ENCODE measurements around the gene CACNA2D3.

The CACNA2D3 gene

DNA sequence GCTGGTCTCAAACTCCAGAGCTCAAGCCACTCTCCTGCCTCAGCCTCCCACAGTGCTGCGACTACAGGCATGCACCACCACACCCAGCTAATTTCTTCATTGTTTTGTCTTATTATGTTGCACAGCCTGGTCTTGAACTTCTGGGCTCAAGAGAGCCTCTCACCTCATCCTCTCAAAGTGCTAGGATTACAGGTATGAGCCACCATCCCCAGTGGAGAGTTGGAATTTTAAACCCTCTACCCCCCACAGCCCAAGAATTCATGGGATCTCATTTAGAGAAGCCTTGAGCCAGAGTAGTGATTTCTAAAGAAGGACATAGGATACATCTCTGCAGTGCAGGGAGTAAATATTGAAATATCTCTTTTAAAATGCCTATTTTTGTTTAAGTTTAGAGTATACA lies 221.1 kb downstream of the CACNA2D3 start:
- no peak for DNase-seq

DNA sequence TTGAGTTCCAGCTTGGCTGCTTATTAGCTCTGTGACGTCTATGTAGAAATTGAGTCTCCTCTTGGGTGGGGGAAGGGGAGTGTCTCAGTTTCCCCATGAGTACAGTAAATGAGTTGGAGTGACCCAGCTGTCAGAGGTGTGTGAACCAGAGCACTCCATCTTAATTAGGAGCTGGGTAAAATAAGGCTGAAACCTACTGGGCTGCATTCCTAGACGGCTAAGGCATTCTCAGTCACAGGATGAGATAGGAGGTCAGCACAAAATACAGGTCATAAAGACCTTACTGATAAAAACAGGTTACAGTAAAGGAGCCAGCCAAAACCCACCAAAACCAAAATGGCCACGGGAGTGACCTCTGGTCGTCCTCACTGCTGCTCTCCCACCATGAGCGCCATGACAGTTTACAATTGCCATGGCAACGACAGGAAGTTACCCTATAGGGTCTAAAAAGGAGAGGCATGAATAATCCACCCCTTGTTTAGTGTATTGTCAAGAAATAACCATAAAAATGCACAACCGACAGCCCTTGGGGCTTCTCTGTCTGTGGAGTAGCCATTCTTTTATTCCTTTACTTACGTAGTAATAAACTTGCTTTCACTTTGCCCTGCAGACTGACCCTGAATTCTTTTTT lies 222.4 kb downstream of the CACNA2D3 start:
- no peak for DNase-seq

DNA sequence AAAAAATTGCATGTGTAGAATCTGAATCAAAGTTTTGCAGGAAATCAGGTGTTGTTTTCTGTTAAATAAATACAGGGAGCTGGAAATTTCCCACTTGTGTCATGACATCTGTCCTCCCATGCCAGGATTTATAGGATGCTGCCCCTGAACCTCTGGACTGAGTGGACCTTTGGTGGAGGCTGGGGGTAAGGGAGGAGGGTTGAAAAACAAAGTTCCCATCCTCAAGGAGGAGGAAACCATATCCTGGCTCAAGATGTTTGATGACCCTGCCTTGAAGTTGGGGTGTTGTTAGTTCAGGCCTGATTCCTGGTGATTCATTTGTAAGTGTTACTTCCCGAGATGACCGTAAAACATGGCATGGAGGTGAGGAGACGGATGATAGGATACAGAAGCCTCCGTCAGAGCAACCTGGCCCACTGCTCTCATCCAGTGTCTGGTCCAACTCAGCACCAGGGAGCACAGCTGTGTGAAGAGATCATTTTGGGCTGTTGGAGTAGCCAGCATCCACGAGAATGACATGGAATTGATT lies 223.6 kb downstream of the CACNA2D3 start:
- DNase-seq = no peak

DNA sequence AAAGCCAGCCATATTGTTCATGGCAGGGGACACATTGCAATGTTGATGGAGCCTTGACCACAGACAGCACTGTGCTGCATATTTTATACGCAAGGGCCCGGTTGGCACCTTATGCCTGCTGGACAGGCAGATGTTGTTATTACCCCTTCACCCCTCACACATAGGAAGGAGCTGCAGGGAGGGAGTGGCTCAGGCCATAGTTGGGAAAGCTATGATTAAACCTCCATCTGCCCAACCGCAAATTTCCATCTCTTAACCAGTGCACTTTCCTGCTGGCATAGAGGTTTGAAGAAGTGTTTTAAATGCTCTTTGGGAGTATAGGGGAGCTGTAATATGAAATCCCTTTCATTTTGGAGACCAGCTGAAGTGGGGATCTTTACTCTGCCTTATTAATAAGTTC lies 224.7 kb downstream of the CACNA2D3 start:
- no peak for DNase-seq

DNA sequence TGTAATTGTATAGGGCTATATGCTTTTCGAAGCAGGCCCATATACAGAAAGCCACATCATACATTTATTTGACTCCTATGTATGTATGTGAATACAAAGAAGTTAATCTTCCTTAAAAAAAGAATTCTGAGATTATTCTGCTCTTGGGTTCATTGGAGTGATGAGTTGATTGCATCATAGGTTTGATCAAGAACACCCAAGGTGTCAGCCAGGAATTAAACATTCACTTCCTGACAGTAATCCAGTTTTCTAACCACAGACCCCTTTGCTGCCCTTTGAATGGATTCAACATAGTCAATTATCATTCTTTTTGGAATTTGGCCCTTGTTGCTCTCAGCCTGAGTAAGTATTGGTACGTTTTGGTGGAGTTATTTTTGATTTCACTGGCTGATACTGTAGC lies 225.6 kb downstream of the CACNA2D3 start:
- no peak for DNase-seq

DNA sequence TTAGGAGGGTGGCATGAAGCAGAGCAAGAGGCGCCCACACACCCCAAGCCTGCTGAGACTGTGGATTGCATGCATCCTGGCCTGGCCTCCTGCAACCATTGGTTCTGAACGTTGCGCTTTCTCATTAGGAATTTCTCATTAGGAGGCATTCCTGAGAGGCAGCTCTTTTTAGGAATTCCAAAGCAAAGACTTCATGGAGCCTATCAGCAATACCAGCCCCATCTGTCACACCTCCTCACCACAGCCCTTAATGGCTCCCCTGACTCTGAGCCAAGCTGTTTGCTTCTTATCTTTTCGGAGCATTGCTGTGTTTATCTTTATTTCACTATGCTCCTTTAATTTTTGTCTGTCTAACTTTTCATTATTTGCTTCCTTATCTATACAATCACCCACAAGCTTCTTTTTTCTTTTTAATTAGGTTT lies 226.9 kb downstream of the CACNA2D3 start:
- DNase-seq = no peak

DNA sequence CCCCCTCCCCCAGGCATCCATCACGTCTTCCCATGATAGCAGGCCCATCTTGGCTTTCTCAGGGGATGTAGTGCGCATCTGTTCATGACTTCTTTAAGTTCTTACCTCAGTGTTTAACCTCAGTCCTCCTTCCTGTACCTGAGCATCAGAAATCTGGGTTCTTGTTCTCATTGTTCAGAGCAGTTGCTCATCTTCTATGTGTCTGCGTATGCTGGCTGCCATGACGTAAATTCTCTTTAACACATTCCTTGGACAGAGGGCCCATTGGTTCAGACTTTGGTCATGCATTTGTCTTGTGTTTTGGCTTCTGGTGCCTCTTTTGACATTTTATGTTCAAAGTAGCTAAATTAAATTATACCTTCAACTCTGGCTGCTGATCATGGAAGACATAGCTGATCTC lies 227.3 kb downstream of the CACNA2D3 start:
- DNase-seq = no peak

DNA sequence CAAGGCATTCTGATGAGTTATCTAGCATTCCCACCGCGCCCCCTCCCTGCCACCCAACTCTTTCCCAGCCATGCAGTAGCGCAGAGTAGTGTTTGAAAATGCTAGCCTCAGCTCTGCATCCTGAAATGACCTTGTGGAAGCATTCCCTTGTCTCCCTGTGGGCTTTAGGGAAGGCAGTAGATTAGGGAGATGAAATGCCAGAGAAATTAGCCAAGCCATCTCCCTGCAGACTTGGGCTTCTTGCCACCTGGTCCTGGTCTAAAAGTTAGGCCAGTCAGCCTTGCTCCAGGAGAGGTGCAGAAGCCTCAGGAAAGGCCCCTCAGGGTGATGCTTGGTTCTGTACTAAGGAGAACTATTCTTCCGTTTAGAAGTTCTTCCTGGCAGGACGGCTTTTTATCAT lies 231.2 kb downstream of the CACNA2D3 start:
- no peak for DNase-seq

DNA sequence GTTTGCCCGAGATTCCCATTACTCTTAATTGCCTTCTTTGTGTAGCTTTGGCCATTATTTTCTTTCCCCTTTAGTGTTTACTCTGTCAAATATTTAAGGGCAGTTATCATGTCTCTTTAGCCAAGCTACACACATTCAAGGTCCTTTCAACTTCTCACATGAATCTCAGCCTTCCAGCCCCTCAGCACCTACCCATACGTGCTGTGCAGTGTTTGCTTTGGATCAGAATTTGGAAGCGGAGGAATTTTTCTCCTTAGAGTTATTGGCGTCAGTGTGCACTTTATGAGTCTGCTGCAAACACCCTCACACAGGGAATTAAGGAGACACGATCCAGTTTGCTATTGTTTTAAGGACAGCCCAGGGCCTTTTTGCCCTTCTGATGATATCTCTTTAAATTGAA lies 231.6 kb downstream of the CACNA2D3 start:
- DNase-seq = no peak

DNA sequence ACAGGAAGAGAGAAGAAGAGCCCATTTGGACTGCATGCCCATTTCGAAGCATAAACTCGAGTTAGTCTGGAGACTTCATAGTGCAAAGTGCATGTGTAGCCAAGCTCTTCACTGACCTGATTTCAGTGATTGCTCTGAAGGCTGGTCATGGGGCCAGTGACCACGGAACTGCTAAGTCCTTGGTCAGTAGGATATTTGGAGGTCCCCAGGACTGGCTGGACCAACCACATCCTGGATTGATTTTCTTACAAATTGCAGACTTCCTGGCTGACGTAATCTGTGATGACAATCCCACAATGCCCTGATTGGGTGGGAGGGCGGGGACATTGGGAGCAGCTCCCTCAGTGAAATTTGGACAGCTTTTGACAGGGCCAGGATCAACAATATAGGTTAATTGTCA lies 233.4 kb downstream of the CACNA2D3 start:
- DNase-seq = no peak

DNA sequence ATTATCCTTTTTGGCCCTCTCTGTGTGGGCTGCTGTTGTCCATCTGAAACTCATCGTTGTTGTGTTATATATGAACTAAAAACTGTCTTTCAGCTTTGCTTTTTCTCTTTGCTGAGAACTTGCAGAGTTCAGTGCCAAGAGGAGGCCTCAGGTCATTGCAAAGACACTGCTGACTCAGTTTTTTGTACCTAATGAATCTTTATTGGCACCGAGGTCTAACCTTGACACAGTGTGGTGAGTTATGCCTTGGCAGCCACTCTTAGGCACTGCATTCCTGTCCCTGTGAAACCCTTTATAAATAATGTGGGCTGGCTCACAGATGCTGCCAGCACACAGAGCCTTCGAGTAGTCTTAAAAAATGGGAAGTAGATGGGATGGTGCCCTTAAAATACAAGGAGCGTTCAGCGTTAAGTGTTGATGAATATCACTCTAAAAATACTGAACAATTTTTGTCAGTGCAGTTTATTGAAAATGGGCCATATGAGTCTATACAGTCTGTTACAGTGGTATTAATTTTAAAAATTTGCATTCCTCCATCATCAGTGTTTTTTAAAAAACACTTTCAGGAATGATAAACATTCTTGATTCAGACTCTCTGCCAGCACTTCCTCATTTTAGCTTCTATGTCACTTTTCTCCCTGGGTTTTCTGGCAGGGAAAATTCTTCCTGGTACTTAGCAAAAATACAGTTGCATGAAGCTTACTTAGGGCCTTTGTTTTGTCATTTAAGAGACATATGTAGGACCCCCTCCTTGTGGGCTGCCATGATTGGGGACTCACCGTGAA lies 234.1 kb downstream of the CACNA2D3 start:
- no peak for DNase-seq

DNA sequence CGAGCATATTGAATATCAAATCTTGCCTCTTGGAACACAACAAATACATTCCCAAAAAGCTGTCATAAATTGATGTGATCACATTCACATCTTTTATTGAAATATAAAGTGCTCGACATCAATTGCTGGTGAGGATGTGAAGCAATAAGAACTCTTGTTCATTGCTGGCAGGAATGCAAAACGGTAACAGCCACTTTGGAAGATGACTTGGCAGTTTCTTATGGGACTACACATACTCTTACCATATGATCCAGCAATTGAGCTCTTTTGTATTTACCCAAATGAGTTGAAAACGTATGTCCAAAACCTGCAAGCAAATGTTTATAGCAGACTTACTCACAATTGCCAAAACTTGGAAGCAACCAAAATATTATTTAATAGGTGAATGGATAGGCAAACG lies 234.9 kb downstream of the CACNA2D3 start:
- no peak for DNase-seq

DNA sequence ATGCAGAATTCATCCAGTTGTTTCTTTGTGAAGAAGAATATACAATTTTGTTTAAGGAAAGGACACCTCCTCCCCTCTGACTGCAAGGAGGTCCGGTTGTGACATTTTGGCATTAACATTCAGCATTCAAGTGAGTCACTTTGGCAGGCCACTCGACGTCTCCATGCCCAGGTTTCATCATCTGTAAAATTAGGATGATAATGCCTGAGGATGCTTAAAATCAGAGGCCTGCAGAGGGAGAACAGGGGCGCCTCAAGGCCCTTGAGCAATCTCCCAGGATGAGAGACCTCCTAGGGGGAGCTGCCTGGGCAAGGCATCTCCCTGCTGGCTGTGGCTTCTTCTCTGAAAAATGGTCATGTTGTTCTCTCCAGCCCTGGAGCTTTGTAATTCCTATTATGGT lies 236.0 kb downstream of the CACNA2D3 start:
- DNase-seq = no peak

DNA sequence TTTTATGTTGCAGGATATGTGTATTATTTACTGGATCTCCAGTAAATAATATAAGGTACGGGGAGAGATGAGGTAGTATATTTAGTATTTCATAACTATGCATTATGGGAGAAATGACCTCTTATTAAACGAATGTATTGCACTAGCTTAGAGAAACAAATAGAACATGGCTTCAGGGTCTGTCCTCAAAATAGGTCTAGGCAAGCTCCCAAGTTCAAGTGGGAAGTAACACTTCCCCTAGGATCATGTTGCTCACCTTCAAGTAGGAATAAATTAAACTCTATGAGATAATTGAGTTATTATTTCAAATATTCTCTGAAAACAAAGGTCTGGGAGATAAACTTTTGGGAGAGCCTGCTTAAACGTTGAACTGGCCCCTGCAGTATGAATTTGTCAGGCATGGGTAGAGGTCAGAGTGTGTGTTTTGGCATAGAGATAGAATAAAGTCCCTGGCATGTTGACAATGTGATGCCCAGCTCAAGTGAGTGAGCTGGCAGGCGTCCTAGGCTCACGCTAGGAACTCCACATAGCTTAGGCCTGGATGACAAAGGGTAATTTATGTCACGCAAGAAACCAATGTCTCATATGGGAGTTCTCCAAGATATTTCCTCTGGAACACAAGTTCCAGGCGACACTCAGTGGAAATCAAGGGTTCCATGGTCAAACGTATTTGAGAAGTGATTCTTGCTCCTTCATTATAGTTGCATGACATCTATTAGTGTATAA lies 236.8 kb downstream of the CACNA2D3 start:
- no peak for DNase-seq

DNA sequence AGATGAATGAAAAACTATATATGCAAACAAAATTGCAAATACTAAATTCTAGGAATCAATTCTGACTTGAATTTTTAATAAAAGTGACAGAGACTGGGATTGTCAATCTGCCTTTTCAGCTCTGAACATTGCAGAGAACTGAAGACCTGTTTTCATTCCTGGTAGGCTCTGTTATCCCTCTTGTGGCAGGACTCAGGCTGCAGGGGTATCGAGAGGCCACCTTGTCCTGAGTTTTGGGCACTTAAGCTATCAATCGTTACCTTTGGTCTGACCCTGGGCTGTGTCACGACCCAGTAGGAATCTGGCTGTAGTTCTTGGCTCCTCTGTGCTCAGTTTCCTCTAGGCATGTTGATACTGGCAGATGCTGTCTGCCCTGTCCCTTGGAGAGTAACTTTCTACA lies 238.0 kb downstream of the CACNA2D3 start:
- no peak for DNase-seq

DNA sequence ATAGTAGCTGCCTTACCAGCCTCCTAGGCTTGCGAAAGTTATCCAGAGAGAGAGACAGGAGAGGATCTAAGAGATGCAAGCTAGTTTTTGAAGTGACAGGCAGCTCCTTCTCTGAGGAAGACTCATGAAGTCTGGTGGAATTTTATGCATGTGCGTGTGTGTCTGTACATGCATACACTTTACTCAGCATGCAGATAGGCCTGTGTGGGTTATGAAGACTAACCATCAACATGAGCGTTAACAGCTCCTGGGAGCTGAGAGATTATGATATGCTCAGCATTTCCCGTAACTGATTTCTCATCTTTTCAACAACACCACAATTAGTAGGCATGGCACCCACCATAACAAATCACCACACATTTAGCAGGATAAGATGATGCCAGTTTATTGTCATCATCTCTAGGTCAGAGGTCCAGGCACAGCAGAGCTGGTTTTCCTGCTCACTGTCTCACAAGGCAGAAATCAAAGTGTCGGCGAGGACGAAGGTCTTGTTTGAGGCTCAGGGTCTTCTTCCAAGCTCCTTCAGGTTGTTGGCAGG lies 239.5 kb downstream of the CACNA2D3 start:
- DNase-seq = no peak

DNA sequence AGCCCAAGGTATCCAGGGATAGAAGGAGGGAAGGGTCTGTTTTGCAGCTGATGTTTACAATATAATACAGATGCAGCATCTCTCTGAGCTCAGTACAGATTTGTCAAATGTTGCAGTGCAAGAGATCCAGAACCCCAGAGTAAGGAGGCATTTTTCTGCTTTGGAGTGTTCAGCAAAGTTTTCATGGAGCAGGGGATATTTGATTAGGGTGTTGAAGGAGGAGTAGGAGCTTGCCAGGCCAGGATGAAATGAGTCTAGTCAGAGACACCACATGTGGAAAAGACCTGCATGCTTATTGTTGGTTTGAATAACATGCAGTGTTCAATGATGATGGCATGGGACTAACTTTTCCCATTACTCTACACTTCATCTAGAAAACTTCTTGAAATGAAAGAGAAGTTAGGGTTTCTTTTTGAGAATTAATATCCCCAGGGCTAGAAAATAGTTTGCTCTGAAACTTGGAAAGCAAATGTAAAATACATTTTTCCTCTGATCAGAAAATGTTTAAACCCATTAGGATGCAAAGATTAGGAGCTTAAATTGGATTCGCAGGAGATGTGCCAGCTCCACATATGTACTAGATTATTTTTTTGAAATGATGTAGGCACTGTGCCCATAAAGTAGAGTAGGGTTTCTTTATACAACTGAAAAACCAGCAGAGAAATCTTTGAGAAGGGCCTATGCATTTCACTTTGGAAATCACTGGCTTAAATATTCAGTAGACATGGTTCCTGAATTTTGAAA lies 243.8 kb downstream of the CACNA2D3 start:
- no peak for DNase-seq

DNA sequence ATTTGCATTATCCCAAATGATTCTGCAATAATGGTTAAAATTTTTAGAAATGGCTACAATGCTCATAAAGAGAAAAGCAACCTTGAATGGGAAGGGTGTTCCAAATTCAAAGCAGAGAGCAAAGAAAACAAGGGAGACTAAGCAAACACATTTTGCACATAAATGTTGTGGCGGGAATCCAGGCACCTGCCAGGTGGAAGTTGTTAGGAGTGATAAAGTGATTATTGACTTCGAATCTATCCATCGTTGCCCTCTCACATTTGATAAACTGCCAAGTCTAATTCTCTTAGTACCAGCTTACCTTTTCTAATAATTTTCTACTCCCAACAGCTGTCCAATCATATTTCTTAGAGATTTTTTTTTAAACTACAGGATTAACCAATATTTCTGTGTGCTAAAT lies 244.5 kb downstream of the CACNA2D3 start:
- DNase-seq = no peak

DNA sequence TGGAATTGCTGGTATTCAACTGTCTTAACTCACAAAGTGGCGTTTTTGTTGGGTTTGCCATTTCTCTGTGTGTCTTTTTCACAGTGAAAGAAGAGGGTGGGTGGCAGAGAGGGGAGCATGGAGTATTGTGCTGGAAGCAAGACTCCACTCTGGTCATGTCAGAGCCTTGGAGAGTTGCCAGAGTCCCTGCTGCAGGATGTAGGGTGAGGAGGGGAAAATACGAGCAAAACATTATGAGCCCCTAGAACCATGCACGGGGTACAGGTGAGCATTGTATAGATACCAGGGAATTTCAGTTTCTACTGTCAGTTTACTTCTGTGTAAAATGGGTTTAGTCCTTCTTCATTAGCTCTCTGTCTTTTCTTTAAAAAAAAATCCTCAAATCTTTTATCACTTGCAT lies 249.9 kb downstream of the CACNA2D3 start:
- no peak for DNase-seq

DNA sequence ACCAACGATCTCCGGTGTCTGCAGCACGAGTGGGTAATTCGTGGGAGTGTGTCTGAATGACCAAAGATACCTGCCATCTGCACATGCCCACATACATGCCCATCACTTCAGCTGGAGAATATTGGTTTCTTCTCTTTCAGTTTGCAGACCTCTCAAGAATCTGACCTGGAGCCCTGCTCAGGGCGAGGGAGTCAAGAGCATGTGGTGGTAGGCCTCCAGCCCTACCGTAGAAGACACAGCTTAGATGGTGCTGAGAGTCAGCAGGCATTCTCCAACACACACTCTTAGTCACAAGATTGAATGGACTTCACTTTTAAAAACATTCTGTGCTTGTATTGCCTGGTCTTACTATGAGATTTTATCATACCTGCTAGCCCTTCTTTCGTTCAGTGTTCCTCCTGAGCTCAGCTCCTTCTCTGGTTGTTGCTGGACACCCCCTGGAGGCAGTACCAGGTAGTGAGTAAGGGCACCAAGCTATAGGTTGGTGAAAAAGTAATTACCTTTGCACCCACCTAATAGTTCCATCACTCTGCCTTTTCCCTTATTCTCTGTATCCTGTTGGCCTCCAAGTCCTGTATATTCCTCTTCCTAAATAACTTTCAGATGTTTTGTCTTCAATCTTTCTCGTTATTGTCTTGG lies 252.0 kb downstream of the CACNA2D3 start:
- DNase-seq = no peak

DNA sequence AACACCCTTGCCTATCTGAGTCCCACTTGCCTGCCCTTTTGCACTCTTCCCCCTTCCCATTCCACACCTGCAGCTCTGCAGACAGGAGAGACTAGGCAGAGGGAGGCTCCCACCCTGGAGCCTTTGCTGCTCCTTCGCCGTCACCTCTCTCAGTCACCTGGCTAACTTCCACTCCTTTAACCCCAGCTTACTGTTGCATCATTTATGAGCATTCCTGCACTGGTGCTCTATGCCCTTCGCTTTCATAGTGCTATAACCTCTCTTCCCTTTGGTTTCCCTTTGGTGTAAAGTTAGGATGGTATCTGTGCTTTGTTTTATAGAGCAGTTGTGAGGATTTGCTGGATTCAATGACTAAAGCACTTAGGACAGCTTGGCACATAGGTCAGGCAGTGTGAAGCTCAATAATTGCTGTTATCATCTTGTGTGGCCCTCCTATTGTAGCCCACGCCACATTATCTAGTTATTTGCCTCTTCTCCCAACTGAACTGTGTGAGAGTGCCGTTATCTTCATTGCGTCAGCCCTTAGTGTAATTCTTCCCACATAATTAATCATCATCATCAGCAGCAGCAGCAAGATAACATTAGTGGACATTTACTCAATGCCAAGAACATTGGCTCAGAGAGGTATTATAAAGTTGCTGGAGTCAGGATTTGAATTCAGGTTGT lies 253.9 kb downstream of the CACNA2D3 start:
- no peak for DNase-seq

Measured in effector CD8-positive, alpha-beta T cell (primary cell).